ENCODE data around the gene TPPP2.
"Not testable (repeated sequence)": the region's sequence is repeated elsewhere in the genome, so short reads cannot be mapped to it uniquely, and the experiment has no call there.

Gene TPPP2

GRCh38 chr14:21029917-21030316 lies at the start of gene TPPP2:
Gene TPPP2 (plus strand): TSS chr14:21030217. CDS start chr14:21030582, 365 bp downstream.
- DNase-seq (ENCODE audit: low read depth) = no peak

GRCh38 chr14:20980906-20981305 lies 49.1 kb upstream of the TPPP2 start:
- no peak for DNase-seq (ENCODE audit: low read depth)

GRCh38 chr14:20982646-20983369 lies 47.2 kb upstream of the TPPP2 start:
- DNase-seq (ENCODE audit: low read depth) = no peak

- not testable (repeated sequence) for DNase-seq (ENCODE audit: low read depth)
Measured at GRCh38 chr14:20985650-20986049, 44.4 kb upstream of the TPPP2 start.

- no peak for DNase-seq (ENCODE audit: low read depth)
Measured at GRCh38 chr14:20986811-20987210, 43.2 kb upstream of the TPPP2 start.

- no peak for DNase-seq (ENCODE audit: low read depth)
Measured at GRCh38 chr14:20988717-20989470, 41.1 kb upstream of the TPPP2 start.

GRCh38 chr14:20989471-20989786 lies 40.6 kb upstream of the TPPP2 start:
- no peak for DNase-seq (ENCODE audit: low read depth)

GRCh38 chr14:20989787-20990600 lies 40.0 kb upstream of the TPPP2 start, which contains the start of gene METTL17:
Gene METTL17 (plus strand): TSS chr14:20989980. CDS start chr14:20990003, 23 bp downstream.
- DNase-seq (ENCODE audit: low read depth) = peak; percentile 79

GRCh38 chr14:20996521-20996920 lies 33.5 kb upstream of the TPPP2 start:
- no peak for DNase-seq (ENCODE audit: low read depth)

- DNase-seq (ENCODE audit: low read depth) = no peak
Measured at GRCh38 chr14:20997115-20997514, 32.9 kb upstream of the TPPP2 start.

GRCh38 chr14:20997564-20997963 lies 32.5 kb upstream of the TPPP2 start:
- no peak for DNase-seq (ENCODE audit: low read depth)

GRCh38 chr14:20998139-20998538 lies 31.9 kb upstream of the TPPP2 start:
- no peak for DNase-seq (ENCODE audit: low read depth)

- DNase-seq (ENCODE audit: low read depth) = no peak
Measured at GRCh38 chr14:20998674-20999366, 31.2 kb upstream of the TPPP2 start, which contains the start of gene SLC39A2. Gene SLC39A2 (plus strand): TSS chr14:20999293. CDS start chr14:20999447, 154 bp downstream.

GRCh38 chr14:20999591-20999990 lies 30.4 kb upstream of the TPPP2 start:
- no peak for DNase-seq (ENCODE audit: low read depth)

- DNase-seq (ENCODE audit: low read depth) = no peak
Measured at GRCh38 chr14:21001218-21001617, 28.8 kb upstream of the TPPP2 start.

GRCh38 chr14:21003788-21004346 lies 26.1 kb upstream of the TPPP2 start:
- DNase-seq (ENCODE audit: low read depth) = no peak

- not testable (repeated sequence) for DNase-seq (ENCODE audit: low read depth)
Measured at GRCh38 chr14:21009721-21010120, 20.3 kb upstream of the TPPP2 start.

- no peak for DNase-seq (ENCODE audit: low read depth)
Measured at GRCh38 chr14:21011136-21011535, 18.9 kb upstream of the TPPP2 start.

GRCh38 chr14:21014761-21015190 lies 15.2 kb upstream of the TPPP2 start:
- peak; percentile 54 for DNase-seq (ENCODE audit: low read depth)

GRCh38 chr14:21015312-21015711 lies 14.7 kb upstream of the TPPP2 start:
- DNase-seq (ENCODE audit: low read depth) = no peak

GRCh38 chr14:21016413-21017190 lies 13.4 kb upstream of the TPPP2 start:
- no peak for DNase-seq (ENCODE audit: low read depth)

All from T-helper 22 cell (primary cell).